IPS-15b (cell line): ENCODE data around the gene ACTR3.
"Not testable (repeated sequence)": the region's sequence is repeated elsewhere in the genome, so short reads cannot be mapped to it uniquely, and the experiment has no call there.

Source experiments
- H3K27me3 ChIP-seq: one replicate; pipeline ENCODE4 v1.6.1; 2013; ENCODE audit warnings: low read length; ENCODE audit not compliant: control insufficient read depth, insufficient read depth
- H3K36me3 ChIP-seq: one replicate; pipeline ENCODE4 v1.6.1; 2013; ENCODE audit warnings: low read length; ENCODE audit not compliant: control insufficient read depth, insufficient read depth
- H3K4me1 ChIP-seq: one replicate; pipeline ENCODE4 v1.6.1; 2013; ENCODE audit warnings: mild to moderate bottlenecking, low read length; ENCODE audit not compliant: control insufficient read depth, insufficient read depth
- H3K4me3 ChIP-seq: one replicate; pipeline ENCODE4 v1.5.1; 2013; ENCODE audit warnings: low read depth, low read length
- H3K9ac ChIP-seq: one replicate; pipeline ENCODE4 v1.6.1; 2013; ENCODE audit warnings: low read depth, mild to moderate bottlenecking, low read length
- H3K9me3 ChIP-seq: one replicate; pipeline ENCODE4 v1.6.1; 2013; ENCODE audit warnings: mild to moderate bottlenecking, low read length; ENCODE audit not compliant: control insufficient read depth, insufficient read depth

The ACTR3 gene

DNA sequence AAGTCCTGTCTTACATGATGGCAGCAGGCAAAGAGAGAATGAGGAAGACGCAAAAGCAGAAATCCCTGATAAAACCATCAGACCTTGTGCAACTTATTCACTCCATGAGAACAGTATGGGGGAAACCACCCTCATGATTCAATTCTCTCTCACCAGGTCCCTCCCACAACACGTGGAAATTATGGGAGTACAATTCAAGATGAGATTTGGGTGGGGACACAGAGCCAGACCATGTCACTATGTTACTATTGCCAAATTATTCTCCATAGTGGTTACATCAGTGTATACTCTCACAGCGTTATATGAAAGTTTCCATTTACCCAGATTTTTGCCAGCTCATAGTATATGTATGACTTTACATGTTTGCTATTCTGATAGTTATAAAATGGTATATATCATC, 61.0 kb downstream of the ACTR3 start:
- H3K27me3 ChIP-seq, H3K4me1 ChIP-seq, H3K4me3 ChIP-seq, H3K9ac ChIP-seq, H3K9me3 ChIP-seq, H3K36me3 ChIP-seq: not testable (repeated sequence)

DNA sequence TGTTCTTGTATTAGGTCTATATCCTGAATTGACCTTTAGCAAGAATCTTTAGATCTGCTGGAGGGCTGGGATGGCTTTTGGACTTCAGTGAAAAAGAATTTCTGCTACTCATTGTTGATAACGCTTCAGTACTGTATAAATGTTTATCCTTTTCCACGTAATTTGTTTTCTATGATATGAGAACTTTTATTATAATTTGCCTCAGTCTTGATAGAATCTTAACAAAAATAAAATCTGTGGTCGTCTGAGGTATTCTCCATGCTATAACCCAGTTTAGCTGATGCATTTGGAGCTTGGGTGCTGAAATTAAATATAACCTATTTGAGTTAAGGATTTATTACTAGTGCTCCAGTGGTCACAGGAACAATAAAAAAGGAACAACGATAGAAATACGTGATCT, 71.1 kb downstream of the ACTR3 start:
- H3K4me3 ChIP-seq: no peak overlapping the region
- no peaks in the 10 kb centered on the region for H3K27me3 ChIP-seq
- no peak overlapping the region for H3K9ac ChIP-seq
- H3K36me3 ChIP-seq: no peaks in the 10 kb centered on the region
- no peaks in the 10 kb centered on the region for H3K4me1 ChIP-seq
- no peaks in the 10 kb centered on the region for H3K9me3 ChIP-seq

- Histone ChIP-seq H3K36me3 (no peaks in the 10 kb centered on the region), H3K9me3 (no peaks in the 10 kb centered on the region), H3K9ac (no peak overlapping the region), H3K27me3 (no peaks in the 10 kb centered on the region), H3K4me1 (no peaks in the 10 kb centered on the region), H3K4me3 (no peak overlapping the region)
Observed at GRCh38 chr2:113962692-113963480, 73.0 kb downstream of the ACTR3 start.

GRCh38 chr2:113963965-113964364, 74.1 kb downstream of the ACTR3 start:
- H3K9me3 ChIP-seq: no peaks in the 10 kb centered on the region
- H3K36me3 ChIP-seq: no peaks in the 10 kb centered on the region
- no peak overlapping the region for H3K4me3 ChIP-seq
- no peaks in the 10 kb centered on the region for H3K27me3 ChIP-seq
- no peak overlapping the region for H3K9ac ChIP-seq
- no peaks in the 10 kb centered on the region for H3K4me1 ChIP-seq

- no peaks in the 10 kb centered on the region for H3K4me1 ChIP-seq
- H3K27me3 ChIP-seq: no peaks in the 10 kb centered on the region
- no peak overlapping the region for H3K9ac ChIP-seq
- no peak overlapping the region for H3K4me3 ChIP-seq
- H3K36me3 ChIP-seq: no peaks in the 10 kb centered on the region
- no peaks in the 10 kb centered on the region for H3K9me3 ChIP-seq
Observed at GRCh38 chr2:113964436-113964835, 74.5 kb downstream of the ACTR3 start.

DNA sequence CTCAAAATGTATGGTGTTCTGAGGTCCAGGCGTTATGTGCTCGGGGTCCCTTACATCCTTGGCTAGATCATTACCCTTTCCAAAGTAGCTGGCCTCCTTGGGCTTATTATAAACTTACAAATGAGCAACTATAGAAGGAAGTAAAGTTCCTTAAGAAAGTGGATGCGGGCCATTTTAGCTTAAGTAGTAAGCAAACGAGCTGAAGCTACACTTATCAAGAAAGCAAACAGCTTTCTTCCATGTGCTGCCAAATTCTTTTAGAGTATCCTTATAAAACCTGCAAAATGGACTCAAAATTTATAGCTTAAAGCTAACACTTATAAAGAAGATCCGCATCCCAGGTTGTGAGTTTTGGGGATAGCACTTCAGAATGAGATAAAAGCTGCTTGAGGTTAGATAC, 75.3 kb downstream of the ACTR3 start:
- H3K27me3 ChIP-seq: no peaks in the 10 kb centered on the region
- H3K4me1 ChIP-seq: no peaks in the 10 kb centered on the region
- H3K36me3 ChIP-seq: no peaks in the 10 kb centered on the region
- H3K9ac ChIP-seq: no peak overlapping the region
- H3K4me3 ChIP-seq: no peak overlapping the region
- no peaks in the 10 kb centered on the region for H3K9me3 ChIP-seq

DNA sequence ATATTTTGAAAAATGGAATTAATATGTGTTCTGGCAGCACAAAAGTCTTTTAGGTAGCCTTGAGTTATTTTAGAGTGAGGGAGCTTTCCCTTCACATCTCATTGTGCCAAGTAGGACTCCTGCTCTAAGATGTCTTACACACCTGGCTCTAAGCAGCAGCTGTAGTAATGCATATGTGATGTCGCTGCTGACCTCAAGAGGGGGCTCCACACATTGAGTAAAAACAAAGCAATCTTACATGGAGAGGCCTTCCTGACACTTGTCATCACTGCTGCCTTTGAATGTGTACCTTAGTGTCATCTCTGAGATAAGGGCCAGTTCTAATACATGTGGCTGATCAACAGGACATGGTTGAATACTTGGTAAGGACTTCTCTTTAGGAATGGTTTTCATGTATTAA, 75.8 kb downstream of the ACTR3 start:
- H3K4me1 ChIP-seq: no peaks in the 10 kb centered on the region
- no peak overlapping the region for H3K9ac ChIP-seq
- H3K9me3 ChIP-seq: no peaks in the 10 kb centered on the region
- H3K36me3 ChIP-seq: no peaks in the 10 kb centered on the region
- H3K27me3 ChIP-seq: no peaks in the 10 kb centered on the region
- no peak overlapping the region for H3K4me3 ChIP-seq

DNA sequence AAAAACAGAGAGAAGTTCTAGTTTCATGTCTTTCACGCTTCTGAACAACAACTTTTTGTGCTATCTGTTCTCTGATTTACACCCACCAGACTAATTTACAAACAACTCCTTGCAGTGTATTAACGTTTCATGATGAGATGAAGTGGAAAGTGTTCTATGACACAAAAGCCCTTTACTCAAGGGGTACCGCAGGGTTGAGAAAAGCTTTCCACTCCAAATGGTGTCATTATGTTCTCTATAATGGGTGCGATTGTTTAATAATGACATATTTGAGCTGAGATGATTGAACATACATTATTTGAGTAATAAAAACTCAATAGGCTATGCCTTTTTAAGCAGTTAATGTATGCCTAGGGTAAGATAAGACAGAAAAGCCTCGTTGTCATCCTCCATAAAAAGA, 76.3 kb downstream of the ACTR3 start:
- Histone ChIP-seq H3K27me3 (no peaks in the 10 kb centered on the region), H3K36me3 (no peaks in the 10 kb centered on the region), H3K4me3 (no peak overlapping the region), H3K4me1 (no peaks in the 10 kb centered on the region), H3K9ac (no peak overlapping the region), H3K9me3 (no peaks in the 10 kb centered on the region)

- H3K27me3 ChIP-seq: no peaks in the 10 kb centered on the region
- H3K36me3 ChIP-seq: no peaks in the 10 kb centered on the region
- no peak overlapping the region for H3K9ac ChIP-seq
- H3K4me1 ChIP-seq: no peaks in the 10 kb centered on the region
- H3K9me3 ChIP-seq: no peaks in the 10 kb centered on the region
- H3K4me3 ChIP-seq: no peak overlapping the region
Observed at GRCh38 chr2:113966832-113967231, 76.9 kb downstream of the ACTR3 start.

DNA sequence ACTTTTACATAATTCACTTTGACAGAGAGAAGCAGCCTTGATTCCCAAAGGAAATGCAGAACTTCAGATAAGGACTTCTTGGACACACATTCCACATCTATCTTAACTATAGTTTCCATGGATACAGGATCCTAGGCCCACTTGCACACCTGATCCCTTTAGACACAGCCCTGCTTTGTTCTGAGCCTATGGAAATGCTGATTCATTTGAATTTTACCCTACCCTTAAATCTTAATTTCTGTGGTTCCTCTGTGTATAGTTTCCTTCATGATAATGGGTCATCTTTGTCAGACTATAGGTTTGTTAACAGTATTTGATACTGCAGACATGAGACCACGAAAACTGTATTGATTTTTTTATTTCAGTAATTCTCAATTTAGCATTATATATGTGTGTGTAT, 77.4 kb downstream of the ACTR3 start:
- Histone ChIP-seq H3K9ac (no peak overlapping the region), H3K36me3 (no peaks in the 10 kb centered on the region), H3K4me1 (no peaks in the 10 kb centered on the region), H3K27me3 (no peaks in the 10 kb centered on the region), H3K9me3 (no peaks in the 10 kb centered on the region), H3K4me3 (no peak overlapping the region)

GRCh38 chr2:113972766-113973165, 82.9 kb downstream of the ACTR3 start:
- Histone ChIP-seq H3K9me3 (no peaks in the 10 kb centered on the region), H3K27me3 (no peaks in the 10 kb centered on the region), H3K4me3 (no peak overlapping the region), H3K4me1 (no peaks in the 10 kb centered on the region), H3K36me3 (no peaks in the 10 kb centered on the region), H3K9ac (no peak overlapping the region)

- no peaks in the 10 kb centered on the region for H3K4me1 ChIP-seq
- H3K27me3 ChIP-seq: no peaks in the 10 kb centered on the region
- no peak overlapping the region for H3K4me3 ChIP-seq
- H3K9me3 ChIP-seq: peaks cover 5% of the 10 kb centered on the region
- no peaks in the 10 kb centered on the region for H3K36me3 ChIP-seq
- no peak overlapping the region for H3K9ac ChIP-seq
Observed at GRCh38 chr2:113973810-113974209, 83.9 kb downstream of the ACTR3 start.
